Measurements from ENCODE around the gene IL20RB.

Gene IL20RB

DNA sequence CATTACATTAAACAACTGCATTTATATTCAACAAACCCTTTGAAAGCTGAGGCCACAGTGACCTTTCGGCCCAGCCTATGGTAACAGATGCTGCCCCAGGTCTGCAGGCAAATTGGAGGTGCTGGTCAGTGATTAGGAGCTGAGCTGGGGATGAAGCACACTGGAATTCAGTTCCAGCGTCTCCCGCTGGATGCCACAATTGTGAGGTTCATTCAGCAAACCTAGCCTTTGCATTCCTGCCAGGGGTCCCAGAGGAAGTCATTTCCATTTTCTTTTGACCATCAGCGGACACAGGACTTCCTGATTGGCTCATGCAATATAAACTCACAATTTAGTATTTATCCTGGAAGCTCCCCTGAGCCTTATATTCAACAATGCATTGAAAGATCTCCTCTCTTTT is 89.5 kb downstream of the IL20RB start:
- Histone ChIP-seq H3K4me1 (ENCODE audit: insufficient read depth, low read length) (peaks cover 16% of the 10 kb centered on the region; the same call in 1 of the 2 replicates), H3K9ac (ENCODE audit: low read depth, low read length) (no peak overlapping the region), H3K9me3 (ENCODE audit: insufficient read depth, low read depth, low read length) (no peaks in the 10 kb centered on the region), H3K27me3 (ENCODE audit: insufficient read depth, low read length) (no peaks in the 10 kb centered on the region), H3K36me3 (ENCODE audit: insufficient read depth, low read depth, low read length) (no peaks in the 10 kb centered on the region), H3K27ac (ENCODE audit: low read length) (peak overlapping the region; percentile 19), H3K4me3 (ENCODE audit: low read length) (no peak overlapping the region)

DNA sequence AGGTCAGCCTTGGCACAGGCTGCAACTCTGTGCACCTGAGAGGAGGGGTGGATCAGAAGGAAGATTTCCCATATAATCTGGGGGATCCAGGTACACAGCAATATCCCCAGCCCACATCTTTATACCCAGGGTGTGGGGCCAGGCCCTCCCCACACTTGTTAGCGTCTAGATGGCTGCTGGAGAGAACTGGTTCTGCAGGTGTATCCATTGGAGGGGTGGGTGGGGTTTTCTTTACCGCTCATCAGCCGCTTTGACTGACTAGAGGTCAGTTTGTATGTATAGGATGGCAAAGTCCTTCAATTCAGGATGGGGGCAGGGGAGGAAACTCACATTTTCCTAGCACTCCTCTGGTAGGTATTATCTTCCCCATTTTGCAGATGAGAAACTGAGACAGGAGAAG is 92.5 kb downstream of the IL20RB start:
- Histone ChIP-seq H3K9me3 (ENCODE audit: insufficient read depth, low read depth, low read length) (no peaks in the 10 kb centered on the region; the same call in 1 of the 2 replicates), H3K4me1 (ENCODE audit: insufficient read depth, low read length) (peaks cover 16% of the 10 kb centered on the region; the same call in 1 of the 2 replicates), H3K27ac (ENCODE audit: low read length) (no peak overlapping the region), H3K4me3 (ENCODE audit: low read length) (no peak overlapping the region), H3K27me3 (ENCODE audit: insufficient read depth, low read length) (no peaks in the 10 kb centered on the region), H3K9ac (ENCODE audit: low read depth, low read length) (no peak overlapping the region), H3K36me3 (ENCODE audit: insufficient read depth, low read depth, low read length) (no peaks in the 10 kb centered on the region)

DNA sequence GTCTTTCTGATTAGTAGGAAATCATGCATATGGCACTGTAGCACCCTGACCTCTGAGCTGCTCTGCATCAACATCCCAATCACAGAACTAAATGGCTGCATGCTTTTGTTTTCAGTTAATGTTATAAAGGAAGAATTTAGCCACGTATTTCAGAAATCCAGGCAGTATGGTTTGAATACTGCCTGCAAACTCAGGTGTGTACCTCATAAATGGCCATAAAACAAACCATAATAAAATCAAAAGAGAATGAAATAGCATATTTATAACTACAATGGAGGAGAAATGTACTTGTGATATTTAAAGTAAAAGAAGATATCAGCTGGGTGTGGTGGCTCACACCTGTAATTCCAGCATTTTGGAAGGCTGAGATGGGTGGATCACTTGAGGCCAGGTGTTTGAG is 94.5 kb downstream of the IL20RB start:
- Histone ChIP-seq H3K36me3 (ENCODE audit: insufficient read depth, low read depth, low read length) (no peaks in the 10 kb centered on the region), H3K9ac (ENCODE audit: low read depth, low read length) (no peak overlapping the region), H3K4me3 (ENCODE audit: low read length) (no peak overlapping the region), H3K27ac (ENCODE audit: low read length) (no peak overlapping the region), H3K27me3 (ENCODE audit: insufficient read depth, low read length) (no peaks in the 10 kb centered on the region), H3K4me1 (ENCODE audit: insufficient read depth, low read length) (peaks cover 4% of the 10 kb centered on the region; the same call in 1 of the 2 replicates), H3K9me3 (ENCODE audit: insufficient read depth, low read depth, low read length) (no peaks in the 10 kb centered on the region; the same call in 1 of the 2 replicates)

Data from iPS-20b (cell line).